GM18519 (cell line): ENCODE measurements around the gene NRF1.
"Not testable (repeated sequence)": the region's sequence is repeated elsewhere in the genome, so short reads cannot be mapped to it uniquely, and the experiment has no call there.

Source experiments
- ATAC-seq: cut with Tn5 transposase; IDR thresholded peaks from one replicate; pipeline ENCODE4 v1.9.1; 2021; ENCODE audit warnings: mild to moderate bottlenecking, moderate library complexity; ENCODE audit not compliant: unreplicated experiment, low FRiP score

NRF1 gene

GRCh38 chr7:129643550-129644170 is 32.1 kb downstream of the NRF1 start:
- no peak for ATAC-seq

- no peak for ATAC-seq
Observed at GRCh38 chr7:129644634-129645230, 33.2 kb downstream of the NRF1 start.

- ATAC-seq = no peak
Observed at GRCh38 chr7:129646369-129647021, 35.0 kb downstream of the NRF1 start.

DNA sequence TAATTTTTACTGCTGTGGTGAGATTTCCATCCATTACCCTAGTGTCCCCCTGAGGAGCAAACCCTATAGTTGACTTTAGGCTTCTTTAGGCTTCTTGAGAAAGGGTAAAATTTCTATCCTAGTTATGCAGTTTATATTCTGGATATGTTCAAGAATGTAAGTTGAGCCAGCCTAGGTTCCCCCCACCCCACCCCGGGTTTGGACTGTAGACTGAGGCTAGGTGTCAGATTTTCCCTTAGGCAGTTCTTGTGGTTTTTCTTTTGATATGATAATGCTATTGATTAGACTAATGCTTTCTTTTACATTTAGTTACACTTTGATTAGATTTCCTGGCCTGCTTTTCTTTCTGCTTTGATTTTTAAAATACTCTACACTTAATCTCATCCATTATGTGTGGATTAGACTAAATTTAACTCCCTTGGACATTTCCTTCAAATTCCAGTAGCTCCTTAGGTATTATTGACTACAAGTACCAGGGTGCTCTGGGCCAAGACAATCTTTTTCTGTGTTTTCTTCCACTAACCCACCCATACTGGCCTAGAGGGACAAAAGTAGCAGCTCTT is 37.7 kb downstream of the NRF1 start:
- ATAC-seq = no peak

DNA sequence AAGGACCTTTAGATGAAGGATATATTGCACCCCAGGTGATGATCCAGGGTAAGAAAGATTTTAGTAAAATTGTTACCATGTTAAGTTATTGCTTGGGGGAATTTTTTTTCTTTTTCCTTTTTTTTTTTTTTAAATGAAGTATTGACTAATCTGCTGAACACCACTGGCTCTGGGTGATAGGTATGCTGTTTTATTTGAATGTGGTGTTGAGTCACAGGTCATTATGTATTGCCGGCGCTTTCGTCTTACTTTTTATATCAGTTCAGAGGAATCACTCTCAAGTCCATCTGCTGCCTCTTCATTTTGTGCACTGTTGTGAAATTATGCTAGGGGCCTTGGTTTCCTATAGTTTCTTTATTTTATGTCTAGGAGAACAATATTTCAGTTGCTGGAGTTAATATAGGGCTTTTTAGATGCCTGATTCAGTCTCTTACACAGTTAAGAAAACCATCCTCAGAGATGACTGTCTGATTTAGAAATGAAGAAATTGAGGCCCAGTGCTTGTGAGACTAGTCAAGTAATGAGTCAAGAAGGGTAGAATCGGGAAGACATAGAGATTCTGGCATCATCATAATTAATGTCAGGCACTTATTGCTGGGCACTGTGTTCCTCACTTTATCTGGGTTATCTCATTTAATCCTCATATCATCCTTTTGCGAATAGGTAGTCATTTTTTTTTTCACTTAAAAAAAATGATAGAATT is 38.7 kb downstream of the NRF1 start:
- ATAC-seq = no peak

GRCh38 chr7:129652914-129653313 is 41.4 kb downstream of the NRF1 start:
- peak; percentile 56 for ATAC-seq

DNA sequence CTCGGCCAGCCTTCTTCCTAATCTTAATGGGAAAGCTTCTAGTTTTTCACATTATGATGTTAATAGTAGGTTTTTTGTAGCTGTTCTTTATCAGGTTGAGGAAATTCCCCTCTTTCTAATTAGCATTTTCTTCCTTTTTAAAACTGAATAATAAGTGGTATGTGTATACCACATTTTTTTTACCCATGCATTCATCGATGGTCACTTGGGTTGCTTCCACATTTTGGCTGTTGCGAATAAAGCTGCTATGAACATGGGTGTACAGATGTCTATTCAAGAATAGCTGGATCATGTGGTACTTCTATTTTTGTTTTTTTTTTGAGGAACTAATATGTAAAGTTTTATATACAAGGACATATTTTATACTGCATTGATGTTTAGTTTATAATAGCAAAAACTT is 44.3 kb downstream of the NRF1 start:
- ATAC-seq = no peak

DNA sequence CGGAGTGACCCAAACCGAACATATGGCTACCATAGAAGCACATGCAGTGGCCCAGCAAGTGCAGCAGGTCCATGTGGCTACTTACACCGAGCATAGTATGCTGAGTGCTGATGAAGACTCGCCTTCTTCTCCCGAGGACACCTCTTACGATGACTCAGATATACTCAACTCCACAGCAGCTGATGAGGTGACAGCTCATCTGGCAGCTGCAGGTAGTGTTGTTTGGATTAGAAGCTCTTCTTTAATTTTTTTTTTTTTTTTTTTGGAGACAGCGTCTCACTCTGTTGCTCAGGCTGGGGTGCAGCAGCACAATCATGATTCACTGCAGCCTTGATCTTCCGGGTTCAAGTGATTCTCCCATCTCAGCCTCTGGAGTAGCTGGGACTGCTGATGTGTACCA is 45.8 kb downstream of the NRF1 start:
- ATAC-seq = no peak

DNA sequence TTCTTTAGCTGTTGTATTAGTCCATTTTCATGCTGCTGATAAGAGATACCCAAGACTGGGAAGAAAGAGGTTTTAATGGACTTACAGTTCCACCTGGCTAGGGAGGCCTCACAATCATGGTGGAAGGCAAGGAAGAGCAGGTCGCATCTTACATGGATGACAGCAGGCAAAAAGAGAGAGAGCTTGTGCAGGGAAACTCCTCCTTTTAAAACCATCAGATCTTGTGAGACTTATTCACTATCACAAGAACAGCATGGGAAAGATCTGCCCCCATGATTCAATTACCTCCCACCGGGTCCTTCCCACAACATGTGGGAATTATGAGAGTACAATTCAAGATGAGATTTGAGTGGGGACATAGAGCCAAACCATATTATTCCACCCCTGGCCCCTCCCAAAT is 48.4 kb downstream of the NRF1 start:
- ATAC-seq = not testable (repeated sequence)

- no peak for ATAC-seq
Observed at GRCh38 chr7:129661645-129662182, 50.2 kb downstream of the NRF1 start.

- not testable (repeated sequence) for ATAC-seq
Observed at GRCh38 chr7:129663240-129663639, 51.7 kb downstream of the NRF1 start.

DNA sequence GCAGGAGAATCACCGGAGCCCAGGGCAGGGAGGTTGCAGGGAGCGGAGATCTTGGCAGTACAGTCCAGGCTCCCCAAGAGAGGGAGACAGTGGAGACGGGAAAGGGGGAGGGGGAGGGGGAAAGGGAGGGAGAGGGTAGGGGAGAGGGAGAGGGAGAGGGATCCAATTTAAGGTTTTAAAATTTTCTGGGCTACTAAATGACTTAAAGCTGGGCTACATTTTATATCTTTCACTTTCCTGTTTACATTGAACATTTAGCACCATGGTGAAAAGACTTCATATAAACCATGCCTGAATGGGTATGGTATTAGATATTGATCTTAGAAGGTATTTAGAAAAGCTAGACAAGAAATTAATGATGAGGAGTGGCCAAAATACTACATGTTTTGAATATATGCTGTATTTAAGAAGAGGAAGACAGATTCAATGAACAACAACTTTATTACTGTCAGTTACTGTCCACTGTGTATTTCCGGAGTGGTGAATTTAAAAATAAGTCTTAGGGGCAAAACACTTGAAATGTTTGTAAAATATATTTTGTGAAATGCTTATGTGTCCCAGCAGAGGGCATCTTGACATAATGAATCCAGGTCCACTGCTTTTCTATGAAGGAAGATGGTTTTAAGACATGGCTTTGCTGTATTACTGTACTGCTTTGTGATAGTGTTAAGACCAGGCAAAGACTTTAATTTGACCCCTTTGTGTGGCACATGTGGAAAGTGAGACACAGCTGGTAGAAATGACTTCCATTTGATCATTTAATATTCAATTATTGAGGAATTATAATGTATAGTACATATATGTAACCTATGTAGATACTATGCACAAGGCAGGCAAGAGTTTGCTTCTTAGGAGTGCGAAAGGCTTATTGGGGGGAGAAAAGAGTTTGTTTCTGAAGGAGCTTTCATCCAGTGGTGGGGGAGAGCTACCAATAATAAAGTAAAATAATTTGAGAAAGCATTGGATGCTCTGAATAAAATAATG is 52.8 kb downstream of the NRF1 start:
- no peak for ATAC-seq

DNA sequence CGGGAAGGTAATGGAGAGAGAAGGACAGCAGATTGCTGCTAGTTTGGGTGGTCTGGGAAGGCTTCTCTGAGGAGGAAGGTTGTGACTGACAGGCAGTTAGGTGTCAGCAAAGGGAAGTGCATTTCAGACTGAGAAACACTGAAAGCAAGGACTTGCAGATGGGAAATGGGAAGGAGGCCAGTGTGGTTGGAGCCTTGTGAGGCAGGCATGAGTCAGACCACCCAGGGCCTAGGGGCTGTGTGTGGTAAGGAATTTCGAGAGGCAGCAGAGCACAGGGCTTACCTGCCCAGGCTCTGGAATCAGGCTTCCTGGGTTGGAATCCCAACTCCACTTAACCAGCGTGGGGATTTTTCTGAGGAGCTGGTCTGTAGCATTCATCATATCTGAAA is 53.5 kb downstream of the NRF1 start:
- no peak for ATAC-seq

GRCh38 chr7:129667116-129667515 is 55.6 kb downstream of the NRF1 start:
- no peak for ATAC-seq

- ATAC-seq = no peak
Observed at GRCh38 chr7:129667551-129667950, 56.0 kb downstream of the NRF1 start.

DNA sequence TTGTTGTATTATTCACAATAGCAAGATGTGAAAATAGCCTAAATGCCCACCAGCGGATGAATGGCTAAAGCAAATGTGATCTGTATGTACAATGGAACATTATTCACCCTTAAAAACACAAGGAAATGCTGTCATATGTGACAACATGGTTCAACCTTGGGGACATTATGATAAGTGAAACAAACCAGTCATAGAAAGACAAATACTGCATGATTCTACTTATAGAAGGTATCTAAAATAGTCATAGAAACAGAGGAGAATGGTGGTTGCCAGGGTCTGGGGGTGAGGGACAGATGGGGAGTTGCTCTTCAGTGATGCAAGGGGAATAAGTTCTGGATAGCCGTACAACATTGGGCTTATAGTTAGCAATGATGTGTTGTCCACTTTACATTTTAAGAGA is 58.4 kb downstream of the NRF1 start:
- no peak for ATAC-seq

DNA sequence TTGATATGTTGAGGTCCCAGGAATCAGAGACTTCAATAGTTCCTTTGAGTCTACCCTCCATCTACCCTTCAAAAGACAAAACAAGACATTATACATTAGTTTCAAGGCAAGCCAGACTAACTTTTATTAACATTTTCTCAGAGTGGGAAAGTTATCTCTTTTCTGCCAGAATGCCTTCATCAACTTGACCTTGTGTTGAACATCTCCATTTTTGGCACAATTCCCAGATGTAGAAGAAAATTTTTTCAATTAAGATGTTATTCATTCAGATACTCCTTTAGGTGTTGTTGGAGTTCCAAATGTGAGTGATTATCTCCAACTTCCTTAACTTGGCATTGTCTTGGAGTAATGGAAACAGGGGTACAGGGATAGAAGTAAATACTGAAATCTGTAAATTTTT is 59.1 kb downstream of the NRF1 start:
- ATAC-seq = no peak

DNA sequence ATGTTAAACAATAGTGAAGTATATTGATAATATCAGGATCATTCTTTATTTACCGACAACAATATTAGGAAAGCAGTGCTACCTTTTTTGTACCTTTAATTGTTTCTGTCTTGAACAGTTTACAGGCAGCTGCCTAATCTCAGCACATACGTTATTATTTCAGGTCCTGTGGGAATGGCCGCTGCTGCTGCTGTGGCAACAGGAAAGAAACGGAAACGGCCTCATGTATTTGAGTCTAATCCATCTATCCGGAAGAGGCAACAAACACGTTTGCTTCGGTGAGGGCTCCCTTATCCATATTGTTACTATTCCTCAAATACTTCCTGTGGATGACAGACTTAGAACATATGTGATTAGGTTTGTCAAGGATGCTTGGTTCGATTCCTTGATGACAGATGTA is 59.7 kb downstream of the NRF1 start:
- ATAC-seq = no peak

DNA sequence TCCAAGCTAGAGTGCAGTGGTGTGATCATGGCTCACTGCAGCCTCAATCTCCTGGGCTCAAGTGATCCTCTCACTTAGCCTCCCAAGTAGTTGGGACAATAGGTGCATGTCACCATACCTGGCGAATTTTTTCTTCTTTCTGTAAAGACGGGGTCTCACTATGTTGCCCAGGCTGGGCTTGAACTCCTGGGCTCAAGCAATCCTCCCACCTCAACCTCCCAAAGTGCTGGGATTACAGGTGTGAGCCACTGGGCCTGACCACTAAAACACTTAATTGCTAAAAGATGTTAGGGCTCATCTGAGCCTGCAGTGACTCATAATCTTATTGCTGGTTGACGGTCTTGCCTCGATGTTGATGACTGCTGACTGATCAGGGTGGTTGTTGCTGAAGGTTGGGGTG is 63.0 kb downstream of the NRF1 start:
- not testable (repeated sequence) for ATAC-seq

GRCh38 chr7:129675521-129675920 is 64.0 kb downstream of the NRF1 start:
- no peak for ATAC-seq
